Measurements from ENCODE around the gene TP53BP2.

TP53BP2 gene

DNA sequence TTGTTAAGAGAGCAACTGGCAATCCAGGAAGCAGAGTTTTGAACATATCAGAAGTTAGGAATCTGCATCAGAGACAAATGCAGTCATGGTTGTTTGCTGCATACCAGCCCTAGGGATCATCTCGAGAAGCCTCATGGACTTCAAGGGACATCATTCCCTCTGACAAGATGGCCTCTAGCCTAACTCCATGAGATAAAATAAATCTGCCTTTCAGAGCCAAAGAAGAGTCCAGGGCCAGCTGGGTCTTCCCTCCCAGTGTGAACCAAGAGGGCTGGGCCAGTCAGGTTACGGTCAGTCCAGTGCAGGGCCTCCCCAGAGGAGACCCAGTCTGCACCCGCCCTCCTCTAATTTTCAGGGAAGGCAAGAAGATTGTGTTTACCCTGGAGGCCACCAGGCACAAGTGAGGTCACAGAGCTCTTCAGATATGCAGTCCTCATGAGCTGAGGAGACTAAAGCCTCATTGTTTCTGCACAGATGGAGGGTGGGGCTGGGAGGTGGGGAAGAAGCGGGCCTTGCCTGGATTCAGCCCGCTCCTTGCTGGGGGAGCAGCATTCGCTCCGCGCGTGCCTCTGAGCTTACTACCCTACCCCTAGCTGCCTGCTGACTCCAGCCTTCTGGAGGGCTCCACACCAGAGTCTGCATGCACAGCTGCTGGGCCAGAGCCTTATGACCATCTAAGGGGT is 80.6 kb downstream of the TP53BP2 start:
- DNase-seq (ENCODE audit: low read depth in 2 of 2): no peak

DNA sequence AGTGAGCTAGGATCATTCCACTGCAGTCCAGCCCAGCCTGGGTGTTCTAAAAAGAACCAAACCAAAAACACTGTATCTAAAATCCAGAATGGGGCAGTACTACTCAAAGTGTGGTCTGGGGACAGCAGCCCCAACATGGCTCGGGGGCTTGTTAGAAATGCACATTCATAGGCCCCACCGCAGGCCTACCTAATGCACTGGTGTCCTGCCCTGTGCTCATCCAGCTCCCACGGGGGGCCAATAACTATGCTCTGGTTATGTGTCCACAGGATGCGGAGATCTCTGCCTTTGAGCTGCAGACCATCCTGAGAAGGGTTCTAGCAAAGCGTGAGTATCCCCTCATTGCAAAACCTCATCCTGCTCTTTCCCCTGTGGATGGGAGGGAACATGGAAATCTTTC is 81.9 kb downstream of the TP53BP2 start:
- no peak for DNase-seq (ENCODE audit: low read depth in 2 of 2)

DNA sequence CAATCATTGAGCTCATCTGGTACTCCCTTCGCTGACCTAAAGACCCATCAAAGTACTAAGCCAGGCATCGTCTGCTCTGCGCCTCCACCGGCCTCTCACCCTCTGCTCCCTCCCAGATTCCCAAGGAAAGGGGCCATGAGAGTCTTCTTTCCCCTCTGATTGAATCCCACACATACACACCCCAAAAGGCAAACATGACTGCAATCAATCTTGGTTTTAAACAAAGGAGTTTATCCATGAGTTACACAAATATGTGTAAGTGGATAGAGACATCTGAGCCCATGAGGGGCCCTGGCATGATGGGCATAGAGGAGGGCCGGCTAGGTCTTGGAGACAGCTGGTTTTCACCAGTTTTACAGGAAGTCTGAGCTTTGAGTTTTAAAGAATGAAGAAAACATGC is 82.5 kb downstream of the TP53BP2 start:
- no peak for DNase-seq (ENCODE audit: low read depth in 2 of 2)

DNA sequence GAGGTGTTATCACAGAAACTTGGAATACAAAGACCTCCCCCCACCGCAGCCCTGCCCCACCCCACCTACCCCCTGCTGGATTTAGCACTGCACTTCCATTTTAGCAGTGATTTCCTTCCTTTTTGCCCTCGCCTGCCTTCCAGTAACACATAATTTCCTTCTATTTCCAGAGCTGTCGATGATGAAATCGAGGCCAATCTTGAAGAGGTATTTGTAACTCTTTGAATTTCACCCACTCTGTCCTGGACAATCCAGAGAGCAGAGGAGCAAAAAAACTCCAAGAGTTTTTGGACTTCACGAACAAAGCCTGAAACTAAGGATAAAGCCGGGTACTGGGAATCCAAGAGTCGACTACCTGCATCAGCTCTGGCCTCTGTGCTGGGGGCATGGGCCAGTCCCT is 84.3 kb downstream of the TP53BP2 start:
- no peak for DNase-seq (ENCODE audit: low read depth in 2 of 2)

DNA sequence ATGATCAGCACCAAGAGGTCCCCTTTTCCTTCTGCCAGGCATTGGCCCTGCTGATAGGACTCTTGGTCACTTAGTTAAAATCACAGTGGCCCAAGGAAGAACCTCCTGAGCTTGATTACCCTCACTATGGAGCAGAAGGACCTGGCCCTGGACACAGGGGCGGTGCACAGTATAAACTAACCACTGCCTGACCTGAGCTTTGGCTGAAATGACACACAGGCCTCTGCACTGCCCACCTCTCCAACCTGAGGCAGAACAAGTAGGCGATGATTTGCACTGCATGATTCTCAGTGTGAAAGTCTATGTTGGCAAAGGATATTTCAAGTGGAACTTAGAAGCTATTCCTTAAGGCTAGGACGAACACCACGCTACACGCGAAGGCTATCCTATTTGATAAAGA is 84.9 kb downstream of the TP53BP2 start:
- no peak for DNase-seq (ENCODE audit: low read depth in 2 of 2)

DNA sequence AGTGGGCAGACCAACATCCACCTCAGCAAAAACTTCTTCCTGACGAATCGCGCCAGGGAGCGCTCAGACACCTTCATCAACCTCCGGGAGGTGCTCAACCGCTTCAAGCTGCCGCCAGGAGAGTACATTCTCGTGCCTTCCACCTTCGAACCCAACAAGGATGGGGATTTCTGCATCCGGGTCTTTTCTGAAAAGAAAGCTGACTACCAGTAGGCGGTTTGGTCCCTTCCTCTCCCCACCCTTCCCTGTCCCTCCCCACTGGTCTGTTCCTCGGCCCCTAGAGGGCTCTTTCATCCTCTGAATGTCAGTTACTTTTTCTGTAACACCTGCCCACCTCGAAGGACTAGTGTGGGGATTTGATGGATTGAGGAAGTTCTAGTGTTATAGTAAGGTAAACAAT is 86.5 kb downstream of the TP53BP2 start:
- DNase-seq (ENCODE audit: low read depth in 2 of 2): no peak

DNA sequence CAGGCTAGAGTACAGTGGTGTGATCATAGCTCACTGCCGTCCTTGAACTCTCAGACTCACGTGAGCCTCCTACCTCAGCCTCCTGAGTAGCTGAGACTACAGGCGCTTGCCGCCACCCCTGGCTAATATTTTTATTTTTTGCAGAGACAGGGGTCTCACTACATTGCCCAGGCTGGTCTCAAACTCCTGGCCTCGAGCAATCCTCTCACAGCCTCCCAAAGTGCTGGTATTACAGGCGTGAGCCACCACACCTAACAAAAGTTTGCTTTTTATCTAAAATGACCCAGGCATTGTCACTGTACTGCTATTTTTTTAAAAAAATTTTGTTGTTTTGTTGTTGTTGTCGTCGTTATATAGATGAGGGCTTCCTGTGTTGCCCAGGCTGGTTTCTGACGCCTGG is 87.0 kb downstream of the TP53BP2 start:
- no peak for DNase-seq (ENCODE audit: low read depth in 2 of 2)

DNA sequence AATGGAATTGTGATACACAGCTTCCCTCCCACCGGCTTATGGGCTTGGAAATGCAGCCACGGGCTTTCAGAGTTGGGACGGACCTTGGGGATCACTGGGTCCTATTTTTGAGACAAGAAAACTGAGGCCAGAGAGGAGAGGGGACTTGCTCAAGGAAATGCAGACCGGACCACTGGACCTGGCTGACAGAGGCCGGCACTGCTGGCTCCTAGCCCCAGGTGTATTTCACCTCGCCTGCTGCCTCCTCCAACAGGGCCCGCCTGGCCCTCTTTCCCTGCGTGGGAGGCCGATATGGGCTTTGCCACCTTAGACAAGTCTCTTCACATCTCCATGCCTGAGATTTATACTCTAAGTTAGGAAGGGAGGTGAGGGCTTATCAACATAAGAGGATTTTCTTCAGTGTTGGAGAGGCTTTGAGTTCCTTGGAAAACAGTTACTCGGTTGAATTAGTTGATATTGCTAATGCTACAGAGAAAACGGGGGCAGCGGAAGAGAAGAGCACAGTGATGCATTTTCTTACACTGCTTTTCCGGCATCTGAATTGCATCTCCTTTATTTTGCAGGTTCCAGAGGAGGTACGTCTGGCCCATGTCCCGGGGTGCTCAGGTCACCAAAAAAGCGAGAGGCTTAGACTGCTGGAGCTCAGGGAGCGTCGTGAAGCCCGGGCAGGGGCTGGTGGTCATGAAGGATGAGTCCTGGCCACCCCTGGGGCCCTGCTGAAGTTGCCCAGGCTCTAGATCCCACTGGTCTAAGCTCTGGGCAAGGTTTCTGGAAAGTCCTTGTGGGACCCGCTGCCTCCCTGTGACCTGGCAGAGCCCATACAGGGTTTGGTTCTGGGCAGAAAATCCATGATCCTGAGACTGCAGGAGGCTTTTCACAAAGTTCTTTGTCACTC is 88.7 kb downstream of the TP53BP2 start:
- no peak for DNase-seq (ENCODE audit: low read depth in 2 of 2)

DNA sequence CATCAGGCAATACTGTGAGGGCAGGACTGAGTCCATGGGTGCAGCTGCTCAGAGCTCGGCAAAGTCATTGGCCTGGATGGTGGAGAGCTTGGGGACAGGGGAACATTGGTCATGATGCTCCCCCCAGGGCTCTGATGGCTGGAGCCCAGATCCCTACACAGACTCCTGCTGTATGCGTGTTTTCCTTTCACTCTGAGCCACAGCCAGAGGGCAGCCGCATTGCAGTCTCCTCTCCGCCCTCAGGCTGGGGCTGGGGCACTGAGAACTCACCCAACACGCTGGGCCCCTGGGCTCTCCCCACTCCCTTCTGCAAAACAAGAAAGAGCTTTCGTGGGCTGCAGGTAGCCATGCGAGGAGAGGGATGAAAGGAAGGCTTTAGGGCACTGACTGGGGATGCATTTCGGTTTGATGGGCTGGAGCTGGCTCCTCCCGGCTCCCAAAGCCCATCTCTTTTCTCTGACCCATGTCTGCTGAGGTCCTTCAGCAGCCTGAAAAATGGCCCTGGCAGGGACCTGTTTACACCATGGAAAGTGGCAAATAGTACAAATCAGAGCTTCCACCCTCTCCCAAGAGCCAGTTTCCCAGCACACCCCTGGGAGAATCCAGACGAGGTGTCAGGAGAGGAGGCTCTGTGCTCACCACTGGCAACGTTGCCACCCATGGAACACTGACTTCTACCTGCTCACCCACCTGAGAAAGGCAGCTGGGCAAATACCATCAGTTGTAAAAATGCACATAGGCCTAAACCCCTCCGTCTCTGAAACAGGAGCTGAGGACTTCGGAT is 89.6 kb downstream of the TP53BP2 start:
- DNase-seq (ENCODE audit: low read depth in 2 of 2): no peak

DNA sequence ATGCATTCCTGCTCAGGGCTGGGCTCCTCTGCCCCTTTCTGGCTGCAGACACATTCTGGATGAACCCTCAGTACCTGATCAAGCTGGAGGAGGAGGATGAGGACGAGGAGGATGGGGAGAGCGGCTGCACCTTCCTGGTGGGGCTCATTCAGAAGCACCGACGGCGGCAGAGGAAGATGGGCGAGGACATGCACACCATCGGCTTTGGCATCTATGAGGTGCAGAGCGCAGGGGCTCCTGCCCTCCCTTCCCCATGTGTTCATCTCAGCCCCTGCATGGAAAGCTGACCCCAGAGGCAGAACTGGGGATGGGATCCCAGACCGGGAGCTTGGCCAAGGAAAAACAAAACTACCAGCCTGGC is 90.3 kb downstream of the TP53BP2 start:
- no peak for DNase-seq (ENCODE audit: low read depth in 2 of 2)

DNA sequence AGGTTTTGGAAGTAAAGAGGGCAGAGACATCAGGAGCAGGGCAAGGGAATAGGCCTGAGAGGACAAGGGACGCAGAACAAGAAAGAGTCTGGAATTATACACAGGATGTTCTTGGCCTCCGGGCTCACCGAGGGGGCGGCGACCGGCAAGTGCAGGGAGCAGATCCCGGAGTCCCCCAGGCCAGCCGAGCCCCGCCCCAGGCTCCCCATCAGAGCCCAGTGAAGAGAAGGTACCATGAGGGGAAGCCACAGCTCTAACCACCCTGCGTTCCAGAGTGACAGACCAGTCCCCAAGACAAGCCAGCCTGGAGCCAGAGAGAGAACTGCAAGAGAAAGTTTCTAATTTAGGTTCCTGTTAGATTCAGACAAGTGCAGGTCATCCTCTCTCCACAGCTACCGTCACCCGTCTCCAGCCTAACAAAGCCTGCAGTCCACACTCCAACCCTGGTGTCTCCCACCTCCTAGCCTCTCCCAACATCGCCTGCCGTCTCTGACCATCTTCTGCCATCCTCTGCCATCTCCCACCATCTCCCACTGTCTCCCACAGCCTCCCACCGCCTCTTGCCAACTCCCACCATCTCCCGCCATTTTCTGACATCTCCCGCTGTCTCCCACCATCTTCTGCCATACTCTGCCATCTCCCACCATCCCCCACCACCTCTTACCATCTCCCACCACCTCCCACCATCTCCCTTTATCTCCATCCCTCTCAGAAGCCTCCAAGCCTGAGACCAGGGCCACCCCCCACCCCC is 90.9 kb downstream of the TP53BP2 start:
- DNase-seq (ENCODE audit: low read depth in 2 of 2): no peak

DNA sequence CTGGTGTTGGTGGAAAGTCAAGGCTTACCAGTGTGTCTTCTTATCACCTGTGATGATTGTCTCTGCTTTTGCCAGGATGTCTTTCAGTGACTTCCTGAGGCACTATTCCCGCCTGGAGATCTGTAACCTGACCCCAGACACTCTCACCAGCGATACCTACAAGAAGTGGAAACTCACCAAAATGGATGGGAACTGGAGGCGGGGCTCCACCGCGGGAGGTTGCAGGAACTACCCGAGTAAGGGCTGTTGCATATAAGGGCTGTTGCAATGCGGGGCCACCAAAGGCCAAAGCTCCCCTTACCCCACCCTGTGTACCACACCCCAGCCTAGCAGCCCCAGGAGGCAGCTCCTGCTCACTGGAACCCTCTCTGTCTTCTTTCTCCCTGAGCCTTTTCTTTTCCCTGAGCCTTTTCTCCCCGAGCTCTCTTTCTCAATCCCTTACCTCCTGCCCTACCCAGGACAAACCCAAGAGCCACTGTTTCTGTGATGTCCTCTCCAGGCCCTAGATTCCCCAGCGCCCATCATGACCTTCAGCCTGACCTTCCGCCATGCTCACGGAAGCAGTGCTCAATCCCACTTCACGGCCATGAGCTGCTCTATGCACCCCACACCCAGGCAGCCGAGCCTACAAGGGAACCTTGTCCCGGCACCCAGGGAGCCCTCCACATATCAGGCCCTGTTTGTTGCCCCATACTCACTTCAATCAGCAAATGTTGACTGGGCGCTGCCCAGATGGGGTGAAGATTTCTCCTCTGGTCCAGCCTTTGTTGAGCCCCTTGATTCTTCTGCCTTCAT is 92.8 kb downstream of the TP53BP2 start:
- no peak for DNase-seq (ENCODE audit: low read depth in 2 of 2)

DNA sequence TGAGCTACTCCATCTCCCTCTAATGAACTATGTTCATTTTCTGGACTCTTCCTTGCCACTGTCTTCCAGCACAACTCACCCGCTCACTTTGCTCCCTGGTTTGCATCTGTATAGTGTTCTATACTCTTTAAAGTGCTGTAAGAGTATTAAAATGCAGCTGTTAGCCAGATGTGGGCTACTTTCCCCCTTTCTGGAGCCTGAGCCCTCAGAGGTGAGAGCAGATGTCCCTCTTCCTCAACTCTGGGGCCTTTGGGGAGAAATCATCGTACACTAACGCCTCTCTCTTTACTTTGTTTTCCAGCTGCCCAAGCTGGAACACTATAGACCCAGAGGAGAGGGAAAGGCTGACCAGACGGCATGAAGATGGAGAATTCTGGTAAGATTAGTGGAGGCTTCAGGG is 94.1 kb downstream of the TP53BP2 start:
- no peak for DNase-seq (ENCODE audit: low read depth in 2 of 2)

DNA sequence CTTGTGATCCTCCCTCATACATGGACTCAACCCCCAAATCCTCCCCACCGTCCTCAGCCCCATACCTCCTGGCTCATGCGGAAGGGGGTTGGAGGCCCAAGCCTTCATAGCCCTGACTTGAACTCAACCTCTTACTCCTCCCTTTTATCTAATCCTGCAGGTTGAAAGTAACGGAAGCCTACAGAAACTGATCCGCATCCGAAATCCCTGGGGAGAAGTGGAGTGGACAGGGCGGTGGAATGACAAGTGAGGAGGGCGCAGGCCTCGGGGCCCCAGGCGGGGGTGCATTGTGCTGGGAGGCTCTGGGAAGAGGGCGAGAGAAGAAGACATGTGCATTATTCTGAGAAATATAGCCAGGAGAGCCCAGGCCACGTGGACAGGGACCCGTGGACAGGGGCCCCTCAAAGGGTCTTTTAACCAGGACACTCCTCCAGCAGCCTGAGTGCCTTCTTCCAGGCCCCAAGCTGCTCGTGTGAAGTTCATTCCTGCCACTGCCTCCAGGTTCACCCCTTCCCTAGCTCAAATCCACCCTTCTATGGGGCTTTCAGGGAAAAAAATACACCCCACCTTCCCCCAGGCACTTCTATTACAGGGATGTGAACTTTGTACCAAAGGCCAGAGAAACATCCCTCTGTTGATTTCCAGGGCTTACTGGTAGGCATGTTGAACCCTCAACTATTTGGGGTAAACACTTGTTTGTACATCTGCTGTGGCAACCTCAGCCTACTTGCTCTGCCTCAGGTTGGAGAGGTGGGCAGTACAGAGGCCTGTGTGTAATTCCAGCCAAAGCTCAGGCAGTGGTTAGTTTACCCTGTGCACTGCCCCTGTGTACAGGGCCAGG is 94.8 kb downstream of the TP53BP2 start:
- DNase-seq (ENCODE audit: low read depth in 2 of 2): no peak

DNA sequence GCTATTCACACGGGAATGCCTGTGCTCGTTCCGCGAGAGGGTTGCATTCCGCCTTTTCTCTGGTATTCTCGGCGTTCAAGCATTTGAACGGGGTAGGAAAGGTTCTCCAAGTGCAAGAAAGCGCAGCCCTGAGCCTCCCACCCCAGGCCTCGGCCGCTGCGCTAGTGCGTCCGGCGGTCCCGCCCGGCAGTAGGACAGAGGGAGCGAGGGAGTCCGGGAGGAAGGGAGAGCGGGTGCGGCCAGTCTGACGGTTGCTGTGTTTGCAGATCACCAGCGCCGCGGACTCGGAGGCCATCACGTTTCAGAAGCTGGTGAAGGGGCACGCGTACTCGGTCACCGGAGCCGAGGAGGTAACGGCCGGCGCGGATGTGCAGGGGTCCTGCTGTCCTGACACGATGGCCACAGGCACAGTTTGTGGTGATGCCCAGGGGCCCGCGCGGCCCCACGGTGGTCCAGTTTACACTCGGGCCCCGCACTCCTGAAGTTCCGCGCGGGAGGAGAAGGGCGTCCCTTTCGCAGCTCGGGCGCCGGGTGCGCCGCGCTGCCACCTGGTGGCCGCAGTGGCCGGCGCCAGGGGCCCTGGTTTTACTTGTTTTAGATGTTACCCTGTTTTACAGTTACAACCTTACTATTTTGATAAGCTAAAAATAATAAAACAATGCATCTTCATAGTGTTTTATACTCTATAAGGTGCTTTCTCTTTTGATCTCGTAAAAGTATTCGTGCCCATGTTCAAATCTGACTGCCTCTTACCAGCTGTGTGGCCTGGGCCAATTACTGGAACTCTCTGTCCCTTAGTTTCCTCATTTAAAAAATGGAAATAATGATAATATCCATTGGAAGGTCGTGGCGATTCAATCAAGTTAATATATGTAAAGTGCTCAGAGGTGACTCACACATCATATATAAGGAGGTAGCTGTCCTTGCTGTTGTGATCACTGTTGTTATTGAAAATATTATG is 96.7 kb downstream of the TP53BP2 start:
- peak; percentile 37 to 47 for DNase-seq (ENCODE audit: low read depth in 2 of 2)

DNA sequence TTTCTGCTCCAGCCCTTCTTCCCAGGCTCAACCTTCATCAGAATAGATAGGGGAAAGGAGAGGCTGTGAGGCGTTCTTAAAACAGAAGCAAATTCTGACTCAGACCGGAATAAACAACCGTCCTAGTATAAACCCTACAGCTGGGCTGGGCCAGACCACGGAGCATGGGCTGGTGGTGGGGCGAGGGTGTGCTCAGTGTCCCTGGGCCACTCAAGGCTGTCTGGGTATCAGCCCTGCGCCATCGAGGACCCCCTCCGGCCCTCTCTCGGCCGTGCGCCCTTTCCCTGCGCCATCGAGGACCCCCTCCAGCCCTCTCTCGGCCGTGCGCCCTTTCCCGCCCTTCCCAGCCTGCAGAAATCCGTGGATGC is 97.4 kb downstream of the TP53BP2 start:
- no peak for DNase-seq (ENCODE audit: low read depth in 2 of 2)

DNA sequence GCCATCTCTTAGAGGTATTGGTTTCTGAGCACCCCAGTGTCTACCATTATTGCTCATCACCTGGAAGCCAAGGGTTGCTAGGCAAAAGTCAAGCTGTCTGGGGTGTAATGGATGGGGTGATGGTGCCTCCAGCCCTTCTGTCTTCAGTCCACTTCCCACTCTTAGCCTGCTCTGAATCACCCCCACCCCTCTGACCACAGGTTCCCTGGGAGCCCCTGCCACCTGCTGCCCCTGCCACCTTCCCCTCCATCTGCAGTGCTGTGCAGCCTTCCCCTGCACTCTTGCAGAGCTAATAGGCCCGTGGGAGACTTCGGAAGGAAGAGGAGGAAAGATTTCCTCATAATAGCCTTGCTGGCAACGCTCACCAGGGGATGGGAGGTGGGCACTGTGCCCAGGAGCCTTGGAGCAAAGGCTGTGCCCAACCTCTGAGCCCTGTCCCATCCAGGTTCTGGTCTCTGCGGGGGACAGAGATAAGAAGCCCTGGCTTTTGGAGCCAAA is 97.9 kb downstream of the TP53BP2 start:
- DNase-seq (ENCODE audit: low read depth in 2 of 2): no peak

DNA sequence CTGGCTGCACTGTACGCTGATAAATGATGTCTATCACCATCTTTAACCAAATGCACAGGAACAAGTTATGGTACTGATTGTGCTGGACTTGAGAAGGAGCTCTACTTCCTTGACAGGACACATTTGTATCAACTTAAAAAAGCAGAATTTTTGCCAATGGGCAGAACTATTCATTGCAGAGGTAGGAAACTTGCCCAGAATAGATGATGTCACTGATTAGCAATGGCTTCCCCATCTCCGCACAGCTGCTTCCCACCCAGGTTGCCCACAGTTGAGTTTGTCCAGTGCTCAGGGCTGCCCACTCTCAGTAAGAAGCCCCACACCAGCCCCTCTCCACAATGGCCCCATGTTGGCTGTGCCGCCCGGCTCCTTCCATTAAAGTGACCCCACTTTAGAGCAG is 100.0 kb downstream of the TP53BP2 start:
- no peak for DNase-seq (ENCODE audit: low read depth in 2 of 2)
